AG10803 (cell line): ENCODE data around the gene SMIM1.
"Not testable (repeated sequence)": the region's sequence is repeated elsewhere in the genome, so short reads cannot be mapped to it uniquely, and the experiment has no call there.

Source experiments
- DNase-seq: peaks from one replicate; pipeline ENCODE4 v3.0.0; 2010; ENCODE audit warnings: low read depth
- H3K4me3 ChIP-seq: 2 replicates; pipeline ENCODE4 v1.5.1; 2011; ENCODE audit warnings: mild to moderate bottlenecking, low read length, control low read depth
- CTCF ChIP-seq: conservative IDR thresholded peaks from 2 replicates; pipeline ENCODE4 v1.5.1; 2011; ENCODE audit warnings: mild to moderate bottlenecking, low read length, control low read depth, inconsistent platforms

SMIM1 gene

GRCh38 chr1:3772715-3773571 lies at the start of gene SMIM1:
SMIM1 (plus strand) TSS chr1:3772749; CDS start chr1:3775374, 2,625 bp downstream.
- peak within 1 kb of the TSS; percentile 41 for H3K4me3 ChIP-seq

GRCh38 chr1:3722846-3723245 lies 49.7 kb upstream of the SMIM1 start:
- DNase-seq = no peak
- H3K4me3 ChIP-seq = no peak overlapping the region
- no peak for TF ChIP-seq CTCF

More at GRCh38 chr1:3772715-3773571, at the start of gene SMIM1:
- TF ChIP-seq CTCF = no peak
- DNase-seq = no peak

GRCh38 chr1:3724416-3725030 lies 48.0 kb upstream of the SMIM1 start:
- DNase-seq = peak; percentile 39
- TF ChIP-seq CTCF = peak; percentile 94

GRCh38 chr1:3725366-3725765 lies 47.2 kb upstream of the SMIM1 start:
- TF ChIP-seq CTCF = no peak
- H3K4me3 ChIP-seq = no peak overlapping the region
- DNase-seq = no peak

More at GRCh38 chr1:3724416-3725030, 48.0 kb upstream of the SMIM1 start:
- not testable (repeated sequence) for H3K4me3 ChIP-seq

- no peak overlapping the region for H3K4me3 ChIP-seq
- no peak for DNase-seq
- TF ChIP-seq CTCF = peak; percentile 44
Observed at GRCh38 chr1:3727042-3727824, 45.3 kb upstream of the SMIM1 start.

GRCh38 chr1:3727825-3728776 lies 44.4 kb upstream of the SMIM1 start:
- no peak for DNase-seq
- TF ChIP-seq CTCF = no peak
- H3K4me3 ChIP-seq = no peak overlapping the region
